AG08395 (cell line): ENCODE data around the gene IKZF2.
"Not testable (repeated sequence)": the region's sequence is repeated elsewhere in the genome, so short reads cannot be mapped to it uniquely, and the experiment has no call there.

Experiments
- DNase-seq: peaks from one replicate; pipeline ENCODE4 v3.0.0; 2012; ENCODE audit warnings: mixed read lengths, low spot score

Gene IKZF2

DNA sequence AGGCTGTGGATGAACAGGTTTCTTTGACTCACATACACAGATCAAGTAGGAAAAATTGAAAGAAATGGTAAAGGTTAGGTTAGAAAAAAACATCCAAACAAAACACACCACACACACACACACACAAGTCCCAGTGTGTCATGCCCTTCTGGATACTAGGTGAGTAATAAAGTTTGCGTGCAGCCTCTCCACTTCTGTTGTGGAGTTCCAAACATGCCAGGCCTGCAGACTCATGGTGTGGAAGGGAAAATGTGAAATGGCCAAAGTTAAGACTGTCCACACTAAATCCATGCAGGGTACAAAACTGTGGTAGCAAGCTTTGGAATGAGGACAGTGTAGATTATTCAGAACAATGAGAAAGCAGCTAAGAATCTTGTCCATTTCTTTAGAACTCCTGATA lies 114.6 kb downstream of the IKZF2 start:
- DNase-seq: peak; percentile 22

DNA sequence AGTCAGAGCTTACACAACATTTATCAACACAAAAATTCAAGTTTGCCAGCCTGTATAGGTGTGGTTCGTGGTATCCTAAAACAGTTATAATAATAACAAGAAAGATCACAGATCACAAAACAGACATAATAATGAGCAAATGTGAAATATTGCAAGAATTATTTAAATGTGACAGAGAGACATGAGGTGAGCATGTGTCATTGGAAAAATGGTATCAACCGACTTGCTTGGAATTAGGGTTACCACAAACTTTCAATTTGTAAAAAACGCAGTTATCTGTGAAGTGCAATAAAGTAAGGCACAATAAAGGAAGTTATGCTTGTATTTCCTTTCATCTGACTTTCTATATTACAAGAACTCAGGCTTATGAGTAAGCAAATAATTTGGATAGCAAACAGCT lies 116.8 kb downstream of the IKZF2 start:
- DNase-seq: no peak

DNA sequence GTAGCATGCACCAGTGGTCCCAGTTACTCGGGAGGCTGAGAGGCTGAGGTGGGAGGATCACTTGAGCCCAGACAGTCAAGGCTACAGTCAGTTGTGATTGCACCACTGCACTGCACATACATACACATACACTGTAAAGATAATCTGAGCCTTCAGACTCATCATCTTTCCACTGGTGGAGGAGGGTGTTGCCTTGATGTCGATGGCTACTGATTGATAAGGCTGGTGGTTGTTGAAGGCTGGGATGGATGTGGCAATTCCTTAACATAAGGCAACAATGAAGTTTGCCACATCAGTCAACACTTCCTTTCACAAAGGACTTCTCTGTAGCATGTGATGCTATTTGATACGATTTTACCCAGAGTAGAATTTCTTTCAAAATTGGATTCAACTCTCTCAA lies 118.8 kb downstream of the IKZF2 start:
- no peak for DNase-seq

DNA sequence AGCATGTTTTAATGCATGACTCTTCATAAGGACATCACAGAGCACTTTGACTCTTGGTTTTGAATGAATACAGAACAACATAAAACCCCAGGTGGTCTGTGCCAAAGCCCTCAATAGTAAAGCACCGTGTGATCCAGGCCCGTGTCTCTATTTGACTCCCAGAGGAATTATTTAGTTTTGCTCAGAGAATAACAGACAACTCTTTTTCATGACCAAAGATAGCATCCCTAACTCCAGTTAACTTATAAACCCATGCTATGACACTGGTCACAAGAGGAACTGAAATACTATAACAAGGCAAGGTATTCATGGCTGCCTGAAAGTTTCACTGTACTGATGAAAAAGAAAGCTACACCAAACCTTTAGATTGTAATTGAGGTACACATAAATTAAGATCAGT lies 128.4 kb downstream of the IKZF2 start:
- DNase-seq: no peak

DNA sequence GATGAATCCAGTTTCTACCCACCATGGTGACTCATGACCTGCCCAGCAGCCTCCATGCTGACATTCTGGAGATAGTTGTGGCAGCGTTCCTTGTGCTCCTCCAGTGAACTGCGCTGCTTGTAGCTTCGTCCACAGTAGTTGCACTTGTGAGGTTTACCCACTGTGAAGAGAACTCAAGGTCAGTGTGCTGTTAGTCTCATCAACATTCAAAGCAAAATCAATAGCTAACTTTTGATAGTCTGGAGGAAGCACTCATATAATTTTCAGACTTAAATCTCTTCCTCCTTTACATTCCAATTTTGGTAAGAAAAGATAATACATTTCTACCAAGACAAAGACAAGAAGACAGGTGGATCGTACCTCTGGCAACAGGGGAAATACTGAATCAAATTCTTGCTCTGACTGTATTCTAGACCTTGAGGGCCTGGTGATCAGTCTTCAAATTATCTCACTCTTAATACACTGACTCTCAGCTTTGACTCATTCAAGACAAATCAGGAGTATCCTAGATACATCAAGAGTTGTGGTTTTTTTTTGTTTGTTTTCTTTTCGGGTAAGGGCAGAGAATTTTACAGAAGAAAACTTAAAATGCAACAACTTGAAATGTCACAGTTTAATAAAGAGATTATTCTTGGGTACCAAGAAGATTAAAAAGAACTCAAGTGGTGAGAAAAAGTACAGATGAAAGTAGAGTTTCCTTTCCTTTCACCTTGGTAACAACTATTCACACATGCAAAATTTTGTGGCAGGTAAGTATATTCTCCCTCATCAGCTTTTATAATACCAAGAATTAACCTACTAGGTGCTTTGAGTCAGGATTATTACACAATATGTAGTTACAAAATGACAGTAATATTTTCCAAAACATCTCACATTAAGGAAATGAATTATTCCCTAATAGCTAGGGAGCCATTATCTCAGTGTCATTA lies 129.2 kb downstream of the IKZF2 start:
- peak; percentile 31 for DNase-seq

DNA sequence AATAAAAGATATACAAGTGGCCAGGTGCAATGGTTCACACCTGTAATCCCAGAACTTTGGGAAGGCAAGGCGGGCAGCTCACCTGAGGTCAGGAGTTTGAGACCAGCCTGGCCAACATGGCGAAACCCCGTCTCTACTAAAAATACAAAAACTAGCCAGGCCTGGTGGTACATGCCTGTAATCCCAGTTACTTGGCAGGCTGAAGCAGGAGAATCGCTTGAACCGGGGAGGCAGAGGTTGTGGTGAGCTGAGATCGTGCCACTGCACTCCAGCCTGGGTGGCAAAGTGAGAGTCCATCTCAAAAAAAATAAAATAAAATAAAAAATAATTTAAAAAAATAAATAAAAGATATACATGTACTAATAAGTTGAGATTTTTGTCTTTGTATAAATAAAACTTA lies 130.5 kb downstream of the IKZF2 start:
- DNase-seq: not testable (repeated sequence)

DNA sequence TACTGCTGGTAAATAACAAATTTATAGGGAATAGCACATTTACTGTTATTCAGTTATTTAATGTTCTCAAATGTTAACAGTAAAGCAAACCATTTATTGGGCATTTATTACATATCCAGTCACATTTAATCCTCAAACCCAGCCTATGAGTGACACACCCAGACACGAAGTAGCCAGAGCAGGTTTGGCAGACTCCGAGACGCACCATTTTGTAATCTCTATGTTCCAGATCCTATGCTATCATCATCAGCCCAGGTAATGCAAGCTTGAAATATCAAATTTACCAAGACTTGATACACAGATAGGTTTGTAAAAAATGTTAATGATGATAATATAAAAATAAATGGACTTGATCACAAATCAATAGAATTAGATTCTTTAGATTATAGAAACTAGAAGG lies 131.1 kb downstream of the IKZF2 start:
- DNase-seq: no peak

DNA sequence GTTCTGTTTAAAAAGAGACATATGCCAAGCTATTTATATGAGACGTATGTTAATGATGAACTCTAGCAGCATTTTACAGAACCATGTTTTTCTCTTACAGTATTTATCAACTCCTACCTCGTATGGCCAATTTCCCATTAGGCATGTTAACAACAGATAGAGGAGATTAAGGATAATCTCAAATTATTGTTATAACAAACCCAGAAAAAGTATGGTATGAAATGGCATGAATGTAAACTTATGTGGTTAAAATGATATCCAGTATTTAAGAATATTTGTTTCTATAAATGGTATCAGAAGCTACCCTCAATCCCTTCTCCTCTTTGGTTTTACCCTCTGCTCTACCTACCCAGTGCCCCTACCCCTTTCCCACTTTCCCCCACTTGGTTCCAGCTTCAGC lies 132.0 kb downstream of the IKZF2 start:
- no peak for DNase-seq

DNA sequence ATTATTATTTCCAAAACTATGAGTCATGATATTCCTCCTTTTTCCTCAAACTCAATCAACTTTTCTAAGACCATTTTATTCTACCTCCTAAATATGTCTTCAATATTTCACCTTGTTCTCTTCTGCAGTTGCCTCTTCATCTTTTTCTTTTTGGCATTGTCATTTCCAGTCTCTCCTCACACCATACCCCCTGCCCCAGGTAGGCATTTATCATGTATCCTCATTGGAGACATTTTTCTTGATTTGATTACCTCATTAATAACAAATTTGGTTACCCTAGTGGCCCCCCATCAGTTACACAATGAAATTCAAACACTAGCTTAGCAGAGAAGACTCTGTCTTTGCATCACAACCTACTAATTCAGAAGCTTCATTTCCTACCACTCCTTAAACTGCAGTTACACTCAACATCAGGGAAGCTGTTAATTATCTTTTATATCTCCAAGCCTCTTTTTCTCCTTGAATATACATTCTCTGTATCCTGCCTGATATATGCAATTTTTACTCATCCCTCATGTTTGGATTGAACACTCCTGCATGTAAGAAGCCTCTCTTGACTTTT lies 133.0 kb downstream of the IKZF2 start:
- DNase-seq: no peak

DNA sequence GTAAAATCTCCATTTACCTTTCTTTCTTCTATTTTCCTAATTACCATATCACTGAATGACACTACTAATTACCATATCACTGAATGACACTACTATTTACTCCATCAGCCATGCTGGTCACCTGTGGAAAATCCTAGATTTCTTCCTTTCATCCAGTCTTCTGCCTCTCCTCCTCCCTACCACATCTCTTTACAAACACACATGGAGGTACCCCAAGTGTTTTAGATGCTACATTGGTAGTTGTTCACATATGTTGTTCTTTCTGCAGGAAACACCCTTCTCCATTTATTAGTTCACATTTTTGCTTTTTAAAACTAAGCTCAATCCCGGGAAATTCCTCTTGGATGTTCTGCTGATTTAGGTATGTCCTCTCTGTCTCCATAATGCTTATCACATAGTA lies 134.0 kb downstream of the IKZF2 start:
- no peak for DNase-seq

DNA sequence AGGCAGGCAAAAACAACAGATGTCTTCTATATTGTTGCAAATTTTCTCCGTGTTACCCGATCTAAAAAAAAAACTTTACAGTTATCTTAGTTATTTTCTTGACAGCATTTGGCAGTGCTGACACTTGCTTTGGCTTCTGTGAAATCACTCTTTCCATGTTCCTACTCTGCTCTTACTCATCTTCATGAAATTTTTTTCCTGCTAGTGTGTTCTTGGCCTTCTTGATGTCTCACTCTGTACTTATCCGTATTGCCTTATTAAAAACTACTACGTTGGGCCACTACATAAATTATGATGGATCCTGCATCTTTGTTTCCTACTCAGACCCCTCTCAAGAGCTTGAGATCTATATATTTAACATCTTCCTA lies 134.4 kb downstream of the IKZF2 start:
- DNase-seq: peak; percentile 5

DNA sequence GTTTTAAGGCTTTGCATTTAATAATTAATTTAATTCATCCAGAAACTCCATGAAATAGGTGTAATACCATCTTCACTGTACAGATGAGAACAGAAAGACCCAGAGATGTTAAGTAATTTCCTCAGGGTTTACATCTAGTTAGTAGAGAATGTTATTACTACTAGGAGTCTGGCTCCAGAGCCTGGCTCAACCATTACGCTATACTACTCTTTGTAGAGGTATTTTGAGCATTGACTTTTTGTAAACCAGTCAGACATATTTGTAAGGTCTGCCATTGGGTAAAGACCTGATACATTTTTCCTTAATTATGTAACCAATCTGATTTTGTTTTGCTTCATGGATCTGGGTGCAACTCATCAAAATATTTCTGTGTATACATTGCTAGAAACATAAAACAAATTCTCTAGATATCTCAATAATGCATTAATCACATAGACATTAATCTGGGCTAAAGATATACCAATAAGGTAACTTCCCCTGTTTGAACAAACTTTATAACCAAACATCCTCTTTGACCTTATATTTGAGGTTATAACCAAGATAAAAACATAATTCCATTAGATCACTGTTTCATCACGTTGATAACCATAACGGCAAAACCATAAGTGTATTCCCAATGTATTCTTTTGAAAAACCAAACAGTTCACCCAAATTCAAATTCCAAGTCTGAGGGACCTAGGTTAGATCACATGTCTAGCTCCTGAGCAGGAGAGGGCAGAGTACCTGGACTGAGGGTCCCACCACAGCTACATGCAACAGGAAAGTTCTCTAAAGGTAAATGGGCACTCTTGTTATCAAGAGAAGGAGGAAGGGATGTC lies 135.0 kb downstream of the IKZF2 start:
- no peak for DNase-seq

DNA sequence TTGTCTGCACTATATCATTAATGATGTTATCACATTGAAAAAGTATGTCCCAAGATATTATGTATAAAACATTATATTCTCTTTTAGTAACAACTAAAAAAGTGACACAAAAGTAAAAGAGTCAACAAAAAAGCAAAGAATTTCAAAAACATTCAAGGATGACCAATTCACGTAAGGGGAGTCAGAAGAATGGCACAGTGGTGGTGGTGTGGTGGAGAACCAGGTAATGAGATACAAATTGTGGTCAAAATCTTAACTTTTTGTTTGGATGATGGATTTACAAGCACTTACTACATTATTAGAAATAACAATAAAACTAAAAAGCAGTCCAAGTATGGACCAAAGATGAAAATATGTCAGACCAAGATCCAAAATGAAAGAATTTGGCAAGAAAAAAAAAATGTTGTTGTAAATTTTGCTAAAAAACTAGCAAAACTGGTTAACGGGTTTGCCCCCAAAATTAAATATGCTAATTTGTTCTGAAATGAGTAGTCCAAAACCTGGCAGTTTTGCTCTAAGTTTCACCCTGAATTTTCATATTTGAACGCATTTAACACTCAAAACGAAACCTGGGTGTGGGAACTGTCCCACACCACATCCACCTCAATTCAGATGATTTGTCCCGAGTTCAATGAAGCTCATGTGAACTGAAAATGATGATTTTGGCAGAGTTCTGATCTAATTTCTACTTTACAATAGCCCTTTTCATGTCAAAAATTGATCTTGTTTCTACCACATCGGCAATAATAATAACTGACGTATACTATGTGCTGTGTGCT lies 135.8 kb downstream of the IKZF2 start:
- DNase-seq: no peak

DNA sequence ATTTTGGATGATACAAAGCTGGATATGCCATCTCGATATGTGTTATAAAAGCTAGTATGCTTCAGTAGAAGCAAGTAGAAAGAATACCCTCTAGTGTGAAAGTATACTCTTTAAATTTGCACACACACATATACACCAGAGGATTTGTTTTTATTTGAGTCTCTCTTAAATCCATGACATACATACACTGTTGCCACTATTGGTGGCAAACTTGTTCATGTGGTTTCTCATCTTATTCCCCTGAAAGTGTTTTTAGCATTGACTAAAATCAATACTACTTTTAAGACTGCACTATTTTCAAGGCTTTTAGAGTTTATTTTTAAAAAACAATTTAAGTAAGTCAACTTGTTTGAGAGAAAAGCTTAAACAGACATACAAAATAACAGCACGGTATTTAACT lies 137.4 kb downstream of the IKZF2 start:
- DNase-seq: no peak

DNA sequence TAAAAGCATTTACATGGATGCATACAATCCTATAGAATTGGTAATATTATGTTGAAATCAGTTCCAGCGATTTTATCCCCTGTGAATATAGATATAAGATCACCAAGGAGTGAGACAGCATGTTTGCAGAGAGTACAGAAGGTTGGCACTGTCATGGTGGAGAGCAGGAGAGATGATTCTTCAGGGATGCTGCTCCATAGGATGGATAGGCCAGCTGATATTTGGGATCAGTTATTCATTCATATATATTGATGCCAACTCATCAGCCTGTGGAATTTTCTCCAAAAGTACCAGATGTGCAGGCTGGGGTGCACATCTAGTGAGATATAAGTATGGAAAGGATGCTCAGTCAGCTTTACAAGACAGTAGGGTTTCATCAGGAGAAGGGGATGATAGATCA lies 139.9 kb downstream of the IKZF2 start:
- no peak for DNase-seq

DNA sequence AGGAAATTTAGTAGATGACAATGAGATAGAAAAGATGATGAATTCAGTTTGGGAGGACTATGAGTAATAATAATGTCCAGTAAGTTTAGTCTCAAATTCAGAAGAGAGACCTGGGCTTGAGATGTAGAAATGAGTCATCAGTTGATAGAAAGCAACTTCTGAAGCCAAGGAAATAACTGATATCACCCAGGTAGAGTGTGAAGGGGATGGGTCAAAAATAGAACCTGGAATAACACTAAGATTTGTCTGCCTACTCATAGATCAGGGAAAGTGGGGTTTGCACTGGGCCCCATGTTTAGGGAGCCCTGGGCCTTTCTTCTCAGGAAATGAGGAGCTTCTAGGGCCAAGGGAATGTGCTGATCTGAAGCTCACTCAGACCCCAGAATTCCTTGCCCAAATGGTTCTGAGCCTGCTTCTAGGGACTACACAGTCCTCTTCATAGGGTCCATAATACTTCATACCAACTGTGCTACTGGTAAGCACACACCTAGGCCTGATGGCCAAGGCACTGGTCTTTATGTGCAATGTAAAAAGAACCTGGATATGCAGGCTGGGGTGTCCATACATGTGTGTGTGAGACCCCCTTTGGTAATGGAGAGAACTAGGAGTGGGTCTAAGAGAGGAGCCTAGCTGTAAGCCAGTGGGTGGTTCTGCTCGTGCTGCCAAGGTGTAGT lies 141.2 kb downstream of the IKZF2 start:
- DNase-seq: no peak

DNA sequence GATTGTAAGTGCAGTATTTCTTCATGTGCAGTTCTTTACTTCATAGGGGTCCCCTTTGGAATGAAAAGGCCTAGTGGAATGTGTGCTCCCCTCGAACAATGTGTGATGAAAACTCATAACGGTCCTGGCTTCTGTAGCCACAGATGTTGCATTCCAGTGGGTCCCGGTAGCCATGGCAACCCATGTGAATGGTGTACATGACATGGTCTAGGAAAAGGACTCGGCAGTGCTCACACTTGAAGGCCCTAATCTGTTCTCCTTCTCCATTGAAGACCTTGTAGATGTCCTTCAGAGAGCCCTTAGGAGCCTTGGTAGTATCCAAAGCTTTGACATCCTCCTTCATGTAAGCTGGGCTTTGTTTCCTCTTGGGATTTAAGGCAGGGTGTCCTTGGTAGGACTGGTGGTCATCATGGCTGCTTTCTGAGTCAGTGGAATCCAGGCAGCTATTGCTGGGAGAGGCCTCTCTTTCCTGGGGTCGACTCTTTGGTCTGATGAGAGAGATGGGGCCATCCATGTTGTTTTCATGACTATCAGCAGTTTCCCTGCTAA lies 144.0 kb downstream of the IKZF2 start:
- no peak for DNase-seq

DNA sequence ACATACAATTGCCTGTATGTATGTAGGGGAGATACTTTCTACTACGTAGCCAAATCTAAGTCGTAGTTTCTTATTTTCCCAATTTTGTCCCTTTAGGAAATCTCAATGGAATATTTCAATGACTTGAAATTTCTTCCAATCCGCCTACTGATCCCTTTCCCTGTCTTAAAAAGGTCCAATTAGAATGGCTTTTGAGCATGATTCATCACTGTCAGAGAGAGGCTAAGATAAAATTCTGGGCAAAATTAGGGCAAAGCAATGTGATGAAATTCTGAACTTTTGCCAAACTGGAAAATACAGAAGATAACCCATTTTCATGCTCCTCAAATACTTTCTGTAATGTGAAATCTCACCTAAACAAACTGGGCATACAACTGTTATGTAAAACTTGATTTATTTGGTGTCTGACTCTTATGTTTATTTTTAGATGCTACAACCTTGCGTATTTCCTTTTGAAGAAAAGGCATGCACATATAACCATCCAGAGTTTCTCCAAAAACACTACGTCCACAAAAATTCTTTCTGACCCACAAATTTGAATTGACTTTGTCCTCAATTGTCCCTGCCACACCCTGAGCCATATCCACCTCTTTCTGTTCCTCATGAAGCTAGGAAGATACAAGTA lies 147.1 kb downstream of the IKZF2 start:
- no peak for DNase-seq

DNA sequence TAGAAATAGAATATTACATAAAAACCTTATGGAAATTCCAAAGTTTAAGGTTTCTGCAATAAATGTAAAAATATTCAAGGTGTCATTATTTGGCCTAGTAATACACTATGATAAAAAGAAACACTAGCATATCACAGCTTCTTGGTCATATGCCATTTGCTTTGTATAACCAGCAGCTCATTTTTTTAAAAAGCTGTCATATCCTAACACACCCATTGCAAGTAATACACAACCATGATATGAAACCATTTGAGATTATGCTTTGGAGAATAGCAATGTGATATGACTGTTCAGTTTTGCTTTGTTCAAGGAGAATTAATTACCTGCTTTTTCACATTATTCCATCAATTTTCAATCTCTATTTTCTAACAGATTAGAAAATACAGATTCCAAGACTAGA lies 149.0 kb downstream of the IKZF2 start:
- no peak for DNase-seq

DNA sequence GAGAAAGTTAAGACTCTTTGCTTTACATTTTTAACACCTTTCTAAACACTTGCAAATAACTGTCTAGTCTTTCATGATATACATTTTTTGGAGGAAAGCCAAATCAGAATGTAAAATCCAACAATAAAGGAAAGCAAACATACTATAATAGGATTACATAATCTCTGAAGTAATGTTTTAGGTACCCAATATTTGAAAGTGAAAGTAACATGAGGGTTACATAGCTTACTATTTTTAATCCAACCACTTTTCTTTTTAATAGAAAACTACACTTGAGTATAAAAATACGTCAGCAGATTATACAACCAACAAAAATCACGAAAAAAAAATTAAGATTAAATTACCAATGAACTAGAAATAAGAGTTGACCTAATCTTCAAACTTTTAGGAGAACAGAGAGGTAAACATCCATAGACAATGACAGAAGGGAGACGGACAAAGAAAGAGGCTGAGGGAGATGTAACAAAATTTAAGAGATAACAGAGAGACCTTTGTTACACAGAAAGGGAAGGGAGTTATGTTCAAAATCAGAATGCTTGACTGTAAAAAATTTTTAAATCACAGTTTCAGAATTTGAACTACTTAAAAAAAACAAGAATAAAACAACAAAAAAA lies 150.0 kb downstream of the IKZF2 start:
- no peak for DNase-seq
